ENCODE data around the gene USP12.

Gene USP12

GRCh38 chr13:27020415-27020814 is 151.2 kb downstream of the USP12 start:
- DNase-seq (ENCODE audit: extremely low read depth, low read depth): no peak
- TF ChIP-seq CTCF (IDR thresholded peaks at IDR 0.05; ENCODE audit: low read depth, low read length): no peak

GRCh38 chr13:27018882-27019281 is 152.7 kb downstream of the USP12 start:
- no peak for TF ChIP-seq CTCF (IDR thresholded peaks at IDR 0.05; ENCODE audit: low read depth, low read length)
- no peak for DNase-seq (ENCODE audit: extremely low read depth, low read depth)

GRCh38 chr13:27018344-27018861 is 153.2 kb downstream of the USP12 start:
- no peak for TF ChIP-seq CTCF (IDR thresholded peaks at IDR 0.05; ENCODE audit: low read depth, low read length)
- no peak for DNase-seq (ENCODE audit: extremely low read depth, low read depth)

GRCh38 chr13:27016875-27017274 is 154.7 kb downstream of the USP12 start:
- no peak for DNase-seq (ENCODE audit: extremely low read depth, low read depth)
- no peak for TF ChIP-seq CTCF (IDR thresholded peaks at IDR 0.05; ENCODE audit: low read depth, low read length)

Measured in AG09319 (cell line).